H9 (cell line): Measurements from ENCODE around the gene CFAP410. TPM values are rescaled to one million over a fixed set of nuclear protein-coding genes. Genes with fewer than 3 reads are reported as not detected.

Source experiments
- DNase-seq: peaks from one replicate; pipeline ENCODE4 v3.0.0-alpha.2; 2017
- H2AFZ ChIP-seq: one replicate; pipeline ENCODE4 v1.6.1; 2013; ENCODE audit warnings: mild to moderate bottlenecking, low read length, control low read depth, moderate library complexity
- H2AK5ac ChIP-seq: 2 replicates; pipeline ENCODE4 v1.6.1; 2013; ENCODE audit warnings: low read length, control low read depth, mixed read lengths; ENCODE audit not compliant: insufficient read length
- H2BK120ac ChIP-seq: one replicate; pipeline ENCODE4 v1.6.1; 2013; ENCODE audit warnings: low read depth, mild to moderate bottlenecking, low read length, control low read depth, inconsistent platforms; ENCODE audit not compliant: poor library complexity, severe bottlenecking
- H2BK12ac ChIP-seq: 2 replicates; pipeline ENCODE4 v1.6.1; 2013; ENCODE audit warnings: low read length, control low read depth, mixed read lengths, low read depth; ENCODE audit not compliant: insufficient read length
- H2BK15ac ChIP-seq: 2 replicates; pipeline ENCODE4 v1.6.1; 2013; ENCODE audit warnings: low read depth, low read length, control low read depth
- H2BK20ac ChIP-seq: one replicate; pipeline ENCODE4 v1.6.1; 2013; ENCODE audit warnings: low read depth, mild to moderate bottlenecking, low read length, control low read depth, inconsistent platforms; ENCODE audit not compliant: poor library complexity, severe bottlenecking
- H2BK5ac ChIP-seq: 2 replicates; pipeline ENCODE4 v1.6.1; 2013; ENCODE audit warnings: low read length, control low read depth, mixed read lengths; ENCODE audit not compliant: insufficient read length
- H3K14ac ChIP-seq: 2 replicates; pipeline ENCODE4 v1.6.1; 2013; ENCODE audit warnings: low read length, control low read depth; ENCODE audit not compliant: insufficient read depth
- H3K18ac ChIP-seq: 2 replicates; pipeline ENCODE4 v1.6.1; 2013; ENCODE audit warnings: low read depth, mild to moderate bottlenecking, mixed read lengths, low read length, control low read depth; ENCODE audit not compliant: insufficient read length
- H3K23ac ChIP-seq: 2 replicates; pipeline ENCODE4 v1.6.1; 2013; ENCODE audit warnings: low read length, control low read depth, mixed read lengths, low read depth; ENCODE audit not compliant: insufficient read length
- H3K23me2 ChIP-seq: 2 replicates; pipeline ENCODE4 v1.6.1; 2013; ENCODE audit warnings: low read depth, mild to moderate bottlenecking, mixed read lengths, low read length, control low read depth; ENCODE audit not compliant: insufficient read length, poor library complexity, severe bottlenecking
- H3K27ac ChIP-seq: 2 replicates; pipeline ENCODE4 v1.5.1; 2013; ENCODE audit warnings: low read length, control low read depth, mixed read lengths, low read depth; ENCODE audit not compliant: insufficient read length
- H3K27me3 ChIP-seq: 2 replicates; pipeline ENCODE4 v1.6.1; 2013; ENCODE audit warnings: low read length, control low read depth, inconsistent platforms; ENCODE audit not compliant: insufficient read depth
- H3K4ac ChIP-seq: 2 replicates; pipeline ENCODE4 v1.6.1; 2013; ENCODE audit warnings: low read depth, mild to moderate bottlenecking, control low read depth, inconsistent platforms, low read length, moderate library complexity
- H3K4me1 ChIP-seq: 2 replicates; pipeline ENCODE4 v1.6.1; 2013; ENCODE audit warnings: low read length, control low read depth, inconsistent platforms; ENCODE audit not compliant: insufficient read depth
- H3K4me2 ChIP-seq: 2 replicates; pipeline ENCODE4 v1.6.1; 2013; ENCODE audit warnings: low read length, control low read depth, mixed read lengths; ENCODE audit not compliant: insufficient read length, insufficient read depth
- H3K56ac ChIP-seq: 2 replicates; pipeline ENCODE4 v1.6.1; 2013; ENCODE audit warnings: low read depth, mild to moderate bottlenecking, mixed read lengths, low read length, control low read depth; ENCODE audit not compliant: insufficient read length
- H3K79me1 ChIP-seq: 2 replicates; pipeline ENCODE4 v1.6.1; 2013; ENCODE audit warnings: low read depth, mild to moderate bottlenecking, moderate library complexity, low read length, control low read depth, inconsistent platforms; ENCODE audit not compliant: insufficient read depth, poor library complexity, severe bottlenecking
- H3K79me2 ChIP-seq: 2 replicates; pipeline ENCODE4 v1.6.1; 2013; ENCODE audit warnings: low read length, control low read depth, inconsistent platforms; ENCODE audit not compliant: insufficient read depth
- H3K9ac ChIP-seq: 2 replicates; pipeline ENCODE4 v1.6.1; 2013; ENCODE audit warnings: low read length, control low read depth, mixed read lengths; ENCODE audit not compliant: insufficient read length; ENCODE audit errors: extremely low read depth
- H3K9me3 ChIP-seq: one replicate; pipeline ENCODE4 v1.6.1; 2013; ENCODE audit warnings: low read depth, low read length, inconsistent platforms; ENCODE audit not compliant: control insufficient read depth
- H3T11ph ChIP-seq: one replicate; pipeline ENCODE4 v1.6.1; 2013; ENCODE audit warnings: mild to moderate bottlenecking, low read length, control low read depth, inconsistent platforms
- H4K20me1 ChIP-seq: one replicate; pipeline ENCODE4 v1.6.1; 2013; ENCODE audit not compliant: control insufficient read depth, insufficient read length, insufficient read depth
- H4K5ac ChIP-seq: 2 replicates; pipeline ENCODE4 v1.6.1; 2013; ENCODE audit warnings: low read depth, mild to moderate bottlenecking, mixed read lengths, low read length, control low read depth; ENCODE audit not compliant: insufficient read length
- H4K8ac ChIP-seq: replicated peaks from 2 replicates; pipeline ENCODE4 v1.6.1; 2013; ENCODE audit warnings: low read length, control low read depth, mixed read lengths, low read depth; ENCODE audit not compliant: insufficient read length
- H4K91ac ChIP-seq: 2 replicates; pipeline ENCODE4 v1.6.1; 2013; ENCODE audit warnings: low read depth, mild to moderate bottlenecking, moderate library complexity, mixed read lengths, low read length, control low read depth; ENCODE audit not compliant: insufficient read length
- H3K27ac Mint-ChIP-seq, 3 experiments: 2 replicates in 2 of 3; 3 replicates in 1 of 3; pipeline ENCODE4 v1.8.0; 2020 to 2021; ENCODE audit warnings: mixed read lengths in 3 of 3, mild to moderate bottlenecking in 1 of 3, moderate library complexity in 1 of 3
- H3K27me3 Mint-ChIP-seq: 2 replicates; pipeline ENCODE4 v1.8.0; 2021; ENCODE audit warnings: low read depth, mild to moderate bottlenecking, moderate library complexity, mixed read lengths
- H3K36me3 Mint-ChIP-seq, 3 experiments: 2 replicates in 2 of 3; 3 replicates in 1 of 3; pipeline ENCODE4 v1.8.0; 2020 to 2021; ENCODE audit warnings: low read depth in 3 of 3, mixed read lengths in 3 of 3; ENCODE audit not compliant: insufficient read depth in 1 of 3
- H3K4me1 Mint-ChIP-seq, 2 experiments: 2 replicates each; pipeline ENCODE4 v1.8.0; 2020; ENCODE audit warnings: mixed read lengths in 2 of 2
- H3K4me3 Mint-ChIP-seq, 2 experiments: 2 replicates in 1 of 2; 3 replicates in 1 of 2; pipeline ENCODE4 v1.8.0; 2020 to 2021; ENCODE audit warnings: mild to moderate bottlenecking in 2 of 2, mixed read lengths in 2 of 2, moderate library complexity in 1 of 2
- H3K9me3 Mint-ChIP-seq, 2 experiments: 2 replicates in 1 of 2; 3 replicates in 1 of 2; pipeline ENCODE4 v1.8.0; 2020; ENCODE audit warnings: mild to moderate bottlenecking in 2 of 2, mixed read lengths in 2 of 2, moderate library complexity in 1 of 2
- CTCF ChIP-seq: fragments of 200-600 bp; sonication (generic); conservative IDR thresholded peaks from 3 replicates; pipeline ENCODE4 v1.8.0; 2021; ENCODE audit warnings: antibody characterized with exemption, mild to moderate bottlenecking
- WGBS: extraction: QIAGEN DNeasy Blood & Tissue Kit; methylation state at CpG from one replicate; pipeline ENCODE4 v1.1.7; 2013; ENCODE audit warnings: missing lambda C conversion rate, low lambda C conversion rate, mixed read lengths; ENCODE audit not compliant: insufficient read length; ENCODE audit errors: extremely low coverage; 5-methylcytosine and 5-hydroxymethylcytosine counted together
- total RNA-seq: library from RNA; stranded (reverse); gene quantifications from 2 replicates; pipeline ENCODE4 v1.2.1, GENCODE V29; 2021

CFAP410 gene
- total RNA-seq, 1 experiment from 2014 or later = 17.0 TPM

GRCh38 chr21:44324106-44324853 is 14.9 kb downstream of the CFAP410 start:
- H3T11ph ChIP-seq = no peak overlapping the region
- no peak overlapping the region for H4K5ac ChIP-seq
- no peaks in the 10 kb centered on the region for H3K79me2 ChIP-seq
- H3K9me3 ChIP-seq = no peaks in the 10 kb centered on the region
- no peaks in the 10 kb centered on the region for H3K23me2 ChIP-seq
- Mint-ChIP-seq H3K36me3 (peaks cover 0 to 12% (median 10%) of the 10 kb centered on the region in 3 experiments; a peak in 5 of 7 replicates), H3K27me3 (no peaks in the 10 kb centered on the region), H3K4me3 (no peak overlapping the region; a peak in 1 of 5 replicates), H3K9me3 (no peaks in the 10 kb centered on the region), H3K4me1 (no peaks in the 10 kb centered on the region), H3K27ac (no peak overlapping the region)
- H3K4me2 ChIP-seq = no peak overlapping the region
- no peak for DNase-seq
- no peaks in the 10 kb centered on the region for H3K79me1 ChIP-seq
- H4K91ac ChIP-seq = no peak overlapping the region
- H3K4me1 ChIP-seq = no peaks in the 10 kb centered on the region
- no peak overlapping the region for H2AFZ ChIP-seq
- no peak overlapping the region for H2BK15ac ChIP-seq
- H4K20me1 ChIP-seq = no peaks in the 10 kb centered on the region
- no peak overlapping the region for H3K56ac ChIP-seq
- H3K14ac ChIP-seq = no peak overlapping the region
- H3K23ac ChIP-seq = no peak overlapping the region
- no CpG with 5 or more reads among the region's 37 CpGs for WGBS
- H2BK5ac ChIP-seq = no peak overlapping the region
- H3K18ac ChIP-seq = no peak overlapping the region
- no peak overlapping the region for H3K4ac ChIP-seq
- H2BK120ac ChIP-seq = no peak overlapping the region
- no peak overlapping the region for H3K9ac ChIP-seq
- H3K27me3 ChIP-seq = no peaks in the 10 kb centered on the region
- H4K8ac ChIP-seq = no peak overlapping the region
- no peak overlapping the region for H3K27ac ChIP-seq
- TF ChIP-seq CTCF = no peak
- no peak overlapping the region for H2AK5ac ChIP-seq
- no peak overlapping the region for H2BK20ac ChIP-seq
- no peak overlapping the region for H2BK12ac ChIP-seq
